Suppressor macrophage treated with lipopolysaccharide for 4 hours (primary cell): ENCODE data around the gene SCMH1.
"Not testable (repeated sequence)": the region's sequence is repeated elsewhere in the genome, so short reads cannot be mapped to it uniquely, and the experiment has no call there.

Experiments
- DNase-seq: peaks from one replicate; pipeline ENCODE4 v3.0.0-alpha.2; 2020

Gene SCMH1

DNA sequence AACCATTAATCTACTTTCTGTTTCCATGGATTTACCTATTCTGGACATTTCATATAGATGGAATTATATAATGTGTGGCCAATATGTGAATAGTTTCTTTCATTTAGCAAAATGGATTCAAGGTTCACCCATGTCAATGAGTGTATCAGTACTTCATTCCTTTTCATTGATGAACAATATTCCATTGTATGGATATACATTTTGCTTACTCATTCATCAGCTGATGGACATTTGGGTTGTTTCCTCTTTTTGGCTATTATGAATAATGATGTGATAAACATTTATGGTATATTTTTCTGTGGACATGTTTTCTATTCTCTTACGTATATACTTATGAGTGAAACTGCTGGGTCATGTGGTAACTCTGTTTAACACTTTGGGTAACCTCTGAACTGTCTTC is 97.8 kb downstream of the SCMH1 start:
- DNase-seq = peak; percentile 4

DNA sequence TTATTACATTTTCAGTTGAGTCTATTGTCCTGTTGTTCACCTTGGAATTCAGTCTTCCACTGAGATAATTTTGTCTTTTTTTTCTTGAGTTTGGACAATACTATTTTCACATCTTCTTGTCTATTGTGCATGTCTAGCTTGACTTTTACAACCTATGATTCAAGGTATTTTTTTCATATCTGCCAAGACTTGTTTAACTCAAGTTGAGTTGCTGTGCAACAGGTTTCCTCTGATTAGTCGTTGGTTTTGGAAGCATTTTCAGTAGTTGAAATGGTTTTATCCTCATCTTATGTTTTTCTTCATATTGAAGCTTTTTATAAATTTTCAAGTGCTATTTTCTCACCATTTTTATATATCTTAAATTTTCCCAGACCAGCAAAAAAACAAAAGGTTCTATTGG is 103.6 kb downstream of the SCMH1 start:
- no peak for DNase-seq

DNA sequence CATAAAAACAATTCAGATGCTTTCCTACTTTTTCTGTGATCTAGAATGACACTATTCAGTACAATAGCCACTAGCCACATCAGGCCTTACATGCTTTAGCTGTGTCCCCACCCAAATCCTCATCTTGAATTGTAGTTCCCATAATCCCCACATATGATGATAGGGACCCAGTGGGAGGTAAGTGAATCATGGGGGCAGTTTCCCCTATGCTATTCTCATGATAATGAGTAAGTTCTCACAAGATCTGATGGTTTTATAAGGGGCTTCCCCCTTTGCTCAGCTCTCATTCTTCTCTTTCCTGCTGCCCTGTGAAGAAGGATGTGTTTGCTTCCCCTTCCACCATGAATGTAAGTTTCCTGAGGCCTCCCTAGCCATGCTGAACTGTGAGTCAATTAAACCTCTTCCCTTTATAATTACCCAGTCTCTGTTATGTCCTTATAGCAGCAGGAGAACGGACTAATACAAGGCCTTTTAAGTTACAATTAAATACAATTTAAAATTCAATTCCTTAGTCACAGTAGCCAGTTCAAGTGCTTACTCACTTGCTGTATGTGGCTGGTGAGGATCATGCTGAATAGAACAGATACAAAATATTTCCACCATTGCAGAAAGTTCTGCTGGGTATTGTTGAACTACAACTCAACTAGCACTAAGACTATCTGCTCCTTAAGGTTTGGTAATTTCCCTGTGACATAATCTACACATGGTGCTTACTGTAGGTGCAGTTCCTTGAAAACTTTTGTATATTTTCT is 106.7 kb downstream of the SCMH1 start:
- peak; percentile 23 for DNase-seq

DNA sequence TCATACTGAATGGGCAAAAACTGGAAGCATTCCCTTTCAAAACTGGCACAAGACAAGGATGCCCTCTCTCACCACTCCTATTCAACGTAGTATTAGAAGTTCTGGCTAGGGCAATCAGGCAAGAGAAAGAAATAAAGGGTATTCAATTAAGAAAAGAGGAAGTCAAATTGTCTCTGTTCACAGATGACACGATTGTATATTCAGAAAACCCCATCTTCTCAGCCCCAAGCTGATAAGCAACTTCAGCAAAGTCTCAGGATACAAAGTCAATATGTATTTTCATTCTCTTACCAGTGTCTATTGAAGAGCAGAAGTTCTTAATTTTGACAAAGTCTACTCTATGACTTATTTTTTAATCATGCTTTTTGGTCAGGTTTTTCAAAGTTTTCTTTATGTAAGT is 107.8 kb downstream of the SCMH1 start:
- not testable (repeated sequence) for DNase-seq

DNA sequence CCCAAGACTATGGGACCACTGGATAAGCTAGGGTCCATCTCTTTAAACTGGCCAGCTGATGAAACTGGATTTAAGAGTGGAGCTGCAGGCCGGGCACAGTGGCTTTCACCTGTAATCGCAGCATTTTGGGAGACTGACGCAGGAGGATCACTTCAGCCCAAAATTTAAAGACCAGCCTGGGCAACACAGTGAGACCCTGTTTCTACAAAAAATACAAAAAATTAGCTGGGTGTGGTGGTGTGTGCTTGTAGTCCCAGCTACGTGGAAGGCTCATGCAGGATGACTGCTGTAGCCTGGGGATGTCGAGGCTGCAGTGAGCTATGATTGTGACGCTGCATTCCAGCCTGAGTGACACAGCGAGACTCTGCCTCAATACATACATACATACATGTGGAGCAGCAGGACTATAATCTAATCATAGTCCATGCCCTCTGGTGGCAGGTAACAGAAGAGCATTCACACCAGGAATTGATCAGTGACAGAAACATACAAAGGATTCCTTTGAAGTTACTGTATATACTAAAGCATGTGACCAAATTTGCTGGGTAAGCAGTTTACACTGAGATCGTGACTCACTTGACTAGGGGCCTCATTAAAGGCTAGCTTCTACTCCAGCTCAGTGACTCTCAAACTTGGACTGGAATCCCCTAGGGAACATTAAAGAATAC is 119.1 kb downstream of the SCMH1 start:
- peak; percentile 14 for DNase-seq

DNA sequence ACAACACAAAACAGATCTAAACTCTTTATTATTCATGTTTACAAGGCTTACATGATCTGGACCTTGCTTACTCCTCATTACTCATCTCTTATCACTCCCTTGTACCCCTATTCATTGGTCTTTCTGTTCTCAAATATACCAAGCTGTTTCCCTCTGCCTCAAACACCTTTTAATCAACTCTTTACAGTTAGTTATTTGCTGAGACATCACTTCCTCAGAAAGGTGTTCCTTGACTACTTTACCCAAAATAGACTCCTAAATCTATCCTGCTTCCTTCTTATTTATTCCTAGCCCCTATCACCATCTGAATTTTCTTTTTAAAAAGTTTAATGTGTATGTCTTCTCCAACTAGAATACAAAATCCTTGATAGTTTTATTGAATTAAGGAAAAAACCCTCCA is 120.0 kb downstream of the SCMH1 start:
- no peak for DNase-seq

DNA sequence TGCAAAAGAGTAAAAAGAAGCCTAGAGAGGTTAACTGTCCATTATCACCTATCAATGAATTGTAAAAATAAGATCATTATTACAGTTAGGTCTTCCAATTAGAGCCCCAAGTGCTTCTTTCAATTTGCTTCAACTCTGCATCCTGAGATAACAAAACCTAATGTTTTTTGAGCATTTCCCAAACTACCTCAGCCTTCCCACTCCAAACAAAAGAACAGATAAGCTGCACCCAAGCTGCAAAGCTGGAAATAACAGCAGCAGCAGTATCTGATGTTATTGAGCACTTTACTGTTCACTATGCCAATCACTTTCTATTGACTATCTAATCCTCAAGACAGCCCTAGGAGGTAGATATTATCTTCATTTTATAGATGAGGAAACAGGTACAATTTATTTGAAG is 123.5 kb downstream of the SCMH1 start:
- DNase-seq = no peak

DNA sequence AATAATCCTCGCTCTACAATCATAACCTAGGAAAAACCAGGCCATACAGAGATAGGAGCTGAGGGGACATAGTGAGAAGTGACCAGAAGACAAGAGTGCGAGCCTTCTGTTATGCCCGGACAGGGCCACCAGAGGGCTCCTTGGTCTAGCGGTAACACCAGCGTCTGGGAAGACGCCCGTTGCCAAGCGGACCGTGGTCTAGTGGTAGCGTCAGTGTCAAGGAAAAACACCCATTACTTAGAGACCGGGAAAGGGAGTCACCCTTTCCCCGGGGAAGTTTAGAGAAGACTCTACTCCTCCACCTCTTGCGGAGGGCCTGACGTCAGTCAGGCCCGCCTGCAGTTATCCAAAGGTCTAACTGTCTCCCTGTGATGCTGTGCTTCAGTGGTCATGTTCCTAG is 124.9 kb downstream of the SCMH1 start:
- DNase-seq = not testable (repeated sequence)

DNA sequence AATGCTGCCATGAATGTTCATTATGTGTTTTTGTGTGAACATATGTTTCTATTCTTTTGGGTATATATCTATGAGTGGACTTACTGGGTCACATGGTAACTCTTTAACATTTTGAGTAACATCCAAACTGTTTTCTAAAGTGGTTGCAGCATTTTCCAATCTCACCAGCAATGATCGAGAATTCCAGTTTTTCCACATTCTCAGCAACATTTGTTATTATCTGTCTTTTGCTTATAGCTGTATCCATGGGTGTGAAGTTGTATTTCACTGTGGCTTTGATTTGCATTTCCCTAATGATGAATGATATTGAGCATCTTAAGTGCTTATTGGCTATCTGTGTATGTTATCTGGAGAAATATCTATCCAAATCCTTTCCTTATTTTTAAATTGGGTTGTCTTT is 131.4 kb downstream of the SCMH1 start:
- DNase-seq = no peak

DNA sequence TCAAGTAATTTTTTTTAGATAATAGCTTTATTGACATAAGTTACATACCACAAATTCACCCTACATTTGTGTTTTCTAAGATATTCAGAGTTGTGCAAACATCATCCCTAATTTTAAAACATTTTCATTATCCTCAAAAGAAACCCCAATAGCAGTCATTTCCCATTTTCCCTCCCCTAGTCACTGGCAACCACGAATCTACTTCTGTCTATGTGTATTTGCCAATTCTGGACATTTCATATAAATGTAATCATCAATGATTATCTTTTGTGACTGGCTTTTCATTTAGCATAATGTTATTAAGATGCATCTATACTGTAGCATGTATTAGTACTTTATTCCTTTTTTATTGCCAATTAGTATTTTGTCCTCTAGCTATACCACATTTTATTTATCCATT is 131.8 kb downstream of the SCMH1 start:
- peak; percentile 25 for DNase-seq

DNA sequence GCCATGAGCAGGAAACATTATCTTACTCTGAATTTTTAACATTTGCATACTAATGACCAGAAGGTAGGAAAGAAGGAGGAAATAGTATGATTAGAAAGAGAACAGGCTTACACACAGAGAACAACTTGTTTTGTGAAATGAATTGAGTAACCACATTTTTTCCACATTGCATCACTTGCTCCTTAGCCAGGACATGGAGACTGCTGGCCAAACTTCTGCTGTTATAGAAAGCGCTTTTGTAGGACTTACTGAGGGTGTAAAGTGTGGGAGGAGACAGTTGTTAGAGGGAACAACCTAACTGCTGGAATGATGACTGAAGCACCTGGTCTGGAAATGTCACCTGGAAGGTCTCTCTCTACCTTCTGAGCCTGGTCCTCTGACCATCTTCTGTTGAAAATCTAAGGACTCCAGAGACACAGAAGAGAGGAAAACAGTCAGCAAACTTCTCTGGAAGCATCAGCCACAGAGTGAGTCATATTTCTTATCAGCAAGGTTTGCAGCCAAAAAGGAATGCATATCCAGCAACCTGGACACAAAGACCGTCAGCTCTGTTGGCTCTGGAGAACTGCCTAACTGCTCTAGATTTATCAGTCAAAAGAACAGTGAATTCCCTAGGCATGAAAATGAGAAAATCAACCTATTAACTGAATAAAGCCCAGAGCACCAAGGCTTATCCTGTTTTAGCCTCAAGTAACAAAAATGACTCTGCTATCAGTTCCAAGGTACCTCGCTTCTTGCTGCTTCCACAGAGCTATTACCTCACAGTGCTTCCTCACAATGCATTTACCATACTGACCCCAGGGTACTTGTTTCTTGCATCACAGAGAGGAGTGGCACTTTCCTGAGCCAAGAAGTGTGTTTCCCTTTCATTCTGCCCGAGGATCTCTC is 132.6 kb downstream of the SCMH1 start:
- peak; percentile 57 for DNase-seq

DNA sequence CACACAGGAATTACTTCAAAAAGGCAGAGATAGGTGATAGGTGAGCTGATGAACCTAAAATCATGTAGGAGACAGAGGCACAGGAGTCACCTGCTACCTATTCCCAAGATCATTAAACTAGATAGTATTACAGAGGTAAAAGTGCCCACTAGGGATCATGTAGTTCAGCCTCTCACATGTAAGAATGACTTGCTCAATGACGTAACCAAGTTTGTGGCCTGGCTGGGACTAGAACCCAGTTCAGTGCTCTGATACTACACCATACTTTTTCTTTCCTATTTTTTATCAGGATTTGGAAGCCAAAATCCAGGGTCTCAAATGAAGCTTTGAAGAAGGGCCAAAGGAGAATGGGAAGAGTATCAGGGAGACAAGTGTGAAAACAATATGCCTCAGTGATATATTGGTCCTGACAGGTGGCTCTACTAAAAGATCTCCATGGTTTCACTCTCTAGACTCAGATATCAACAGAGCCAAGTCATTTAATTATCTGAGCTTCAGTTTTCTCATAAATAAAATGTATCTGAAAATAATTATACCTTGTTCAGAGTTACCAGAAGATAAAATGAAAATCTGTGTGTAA is 133.3 kb downstream of the SCMH1 start:
- peak; percentile 11 for DNase-seq

DNA sequence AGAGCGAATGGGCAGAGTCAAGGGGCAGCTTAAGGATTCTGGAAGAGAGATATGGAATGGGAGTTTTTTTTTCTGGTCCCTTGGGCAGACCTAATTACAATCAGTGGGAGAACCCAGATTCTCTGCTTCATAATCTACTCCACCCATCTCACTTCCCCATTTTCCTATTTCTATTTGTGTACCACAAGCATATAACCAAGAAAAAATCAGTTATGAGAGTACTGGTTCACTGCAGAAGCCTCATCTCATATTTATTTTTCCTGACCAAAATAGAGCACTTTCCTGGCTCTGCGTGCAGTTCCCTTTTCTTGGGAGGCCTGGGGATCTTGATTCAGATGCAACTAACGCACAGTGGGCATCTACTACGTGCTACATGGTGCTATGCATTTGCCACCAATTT is 138.3 kb downstream of the SCMH1 start:
- peak; percentile 11 for DNase-seq

DNA sequence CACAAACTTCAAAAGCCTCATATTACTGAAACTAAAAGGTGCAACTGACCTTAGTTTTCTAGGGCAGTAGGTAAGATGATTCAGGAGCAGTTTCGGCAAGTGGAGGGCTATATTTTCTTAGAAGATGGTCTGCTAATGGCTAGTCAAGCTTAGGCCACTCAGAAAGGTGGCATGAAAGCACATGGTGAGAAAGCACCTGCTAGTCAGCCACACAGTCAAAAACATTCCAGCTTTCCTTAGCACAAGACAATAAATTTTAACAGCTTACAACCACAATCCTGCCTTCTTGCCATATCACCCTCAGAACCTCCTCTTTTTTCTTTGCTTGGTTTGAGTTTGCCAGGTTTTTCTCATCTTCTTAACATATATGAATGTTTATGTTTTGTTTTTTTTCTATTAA is 139.5 kb downstream of the SCMH1 start:
- no peak for DNase-seq

DNA sequence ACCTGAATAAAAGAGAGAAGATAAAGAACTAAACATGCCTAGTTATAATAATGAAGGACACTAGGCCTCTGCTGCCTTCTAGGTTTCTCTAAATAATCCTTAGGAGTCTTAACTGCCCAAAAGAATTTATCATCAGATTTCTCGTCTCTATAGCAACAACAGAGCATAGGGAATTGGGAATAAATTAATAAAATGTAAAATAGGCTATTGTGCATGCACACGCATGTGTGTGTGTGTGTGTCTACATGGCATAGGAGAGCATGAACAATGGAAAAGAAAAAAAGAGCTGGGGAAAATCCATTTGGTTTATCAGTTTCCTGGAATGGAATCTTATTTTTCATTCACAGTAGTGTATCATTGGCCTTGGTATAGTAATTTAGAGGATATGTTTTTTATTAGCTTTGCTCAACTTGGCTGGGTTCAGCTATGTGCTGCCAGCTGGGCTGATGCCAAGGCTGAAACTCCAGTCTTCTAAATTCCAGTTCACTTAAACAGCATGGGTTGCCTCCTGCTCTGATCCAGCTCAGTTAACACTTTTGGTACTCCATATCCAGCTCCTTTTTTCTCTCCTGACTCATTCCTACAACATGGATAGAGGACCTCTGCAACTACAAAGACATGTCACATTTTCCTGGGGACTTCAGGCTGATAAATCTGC is 140.0 kb downstream of the SCMH1 start:
- DNase-seq = no peak

DNA sequence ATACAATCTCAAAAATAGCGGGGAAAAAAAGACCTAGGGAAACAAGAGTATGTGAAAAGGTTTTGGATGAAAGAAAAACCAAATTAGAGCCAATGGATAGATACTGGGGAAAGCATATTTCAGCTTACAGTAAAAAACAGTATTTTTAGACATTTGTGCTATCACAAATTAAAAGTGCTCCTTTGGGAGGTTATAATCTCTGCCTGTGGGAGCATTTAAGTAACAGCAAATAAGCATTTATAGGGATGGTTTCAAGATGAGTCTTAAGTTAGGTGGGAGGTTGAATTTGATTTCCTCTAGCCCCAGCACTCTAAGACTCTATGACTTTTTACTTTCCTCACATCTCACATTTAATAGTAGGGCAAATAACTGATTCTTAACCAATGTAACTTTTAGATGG is 141.0 kb downstream of the SCMH1 start:
- DNase-seq = no peak

DNA sequence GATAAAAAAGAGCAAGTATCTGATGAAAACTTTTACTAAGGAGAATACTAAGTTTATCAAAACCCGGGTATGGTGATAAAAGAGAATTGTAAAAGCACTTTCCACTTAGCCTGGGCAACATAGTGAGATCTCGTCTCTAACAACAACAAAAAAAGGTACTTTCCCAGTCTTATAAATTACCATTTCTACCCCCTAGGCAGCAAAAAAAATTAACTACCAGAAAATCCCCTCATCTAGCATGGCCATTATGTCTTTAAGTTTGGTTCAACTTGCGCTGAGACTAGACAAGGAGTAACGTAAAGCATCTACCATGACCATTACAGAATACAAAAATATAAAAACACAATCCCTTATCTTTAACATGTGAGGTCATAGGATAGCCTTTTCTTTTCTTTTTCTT is 141.9 kb downstream of the SCMH1 start:
- DNase-seq = no peak

DNA sequence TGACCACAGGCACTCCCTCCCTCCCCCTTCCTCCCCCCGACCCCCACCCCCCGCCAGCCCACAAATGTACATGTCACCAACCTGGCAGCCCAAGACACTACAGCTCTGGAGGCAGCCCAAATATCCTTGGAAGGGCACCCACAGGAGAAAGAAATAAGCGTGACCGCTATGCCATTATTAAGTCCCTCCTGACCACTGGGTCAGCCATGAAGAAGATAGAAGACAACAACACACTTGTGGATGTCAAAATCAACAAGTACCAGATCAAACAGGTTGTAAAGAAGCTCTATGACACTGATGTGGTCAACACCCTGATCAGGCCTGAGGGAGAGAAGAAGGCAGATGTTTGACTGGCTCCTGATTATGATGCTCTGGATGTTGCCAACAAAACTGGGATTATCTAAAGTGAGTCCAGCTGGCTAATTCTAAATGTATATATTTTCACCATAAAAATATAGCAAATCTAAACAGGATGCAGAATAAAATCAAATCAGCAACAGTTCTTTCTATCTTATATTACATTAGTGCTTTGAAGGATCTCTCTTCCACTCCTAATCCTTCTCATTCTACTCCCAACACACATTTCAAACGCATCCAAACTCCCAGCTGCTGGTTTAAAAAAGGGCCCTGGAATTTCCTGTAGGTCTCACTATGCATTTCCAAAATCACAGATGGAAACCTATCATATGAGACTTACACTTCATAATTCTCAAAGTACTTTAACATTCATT is 143.2 kb downstream of the SCMH1 start:
- DNase-seq = no peak

DNA sequence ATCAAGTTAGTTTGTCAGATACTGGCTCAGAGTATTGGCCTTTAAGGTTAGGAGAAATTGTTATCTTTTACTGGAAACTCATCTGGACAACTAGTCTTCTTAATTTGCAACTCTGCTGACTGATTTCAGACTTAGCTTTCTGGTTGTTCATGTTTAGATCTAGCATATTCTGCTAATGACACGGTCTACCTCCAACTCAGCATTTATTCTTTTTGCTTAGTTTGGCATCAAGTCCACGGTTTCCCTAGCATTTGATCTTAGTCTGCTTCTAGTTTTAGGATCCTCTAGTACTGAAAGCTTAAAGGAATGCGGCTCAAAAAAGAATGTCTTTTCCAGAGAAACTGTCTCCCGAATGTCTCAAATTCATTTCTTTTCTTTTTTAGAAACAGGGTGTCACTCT is 145.0 kb downstream of the SCMH1 start:
- DNase-seq = no peak

DNA sequence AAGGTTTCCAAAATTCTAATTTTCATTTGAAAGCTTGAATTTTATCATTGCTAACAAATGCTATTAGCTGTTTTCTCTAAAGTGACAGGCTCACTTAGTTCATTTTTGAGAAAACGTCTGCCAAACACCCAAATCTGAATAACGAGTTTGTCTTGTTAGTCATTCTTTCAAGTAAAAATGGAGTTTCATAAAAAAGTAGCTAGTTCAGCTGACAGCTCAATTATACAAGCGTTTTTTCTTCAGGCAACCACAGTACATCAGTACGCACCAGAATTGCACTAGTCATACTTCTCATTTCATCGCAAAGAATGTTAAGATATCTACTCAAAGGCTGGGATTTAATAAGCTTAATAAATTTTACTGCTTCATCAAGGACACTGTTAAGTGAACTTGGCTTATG is 148.3 kb downstream of the SCMH1 start:
- DNase-seq = no peak

DNA sequence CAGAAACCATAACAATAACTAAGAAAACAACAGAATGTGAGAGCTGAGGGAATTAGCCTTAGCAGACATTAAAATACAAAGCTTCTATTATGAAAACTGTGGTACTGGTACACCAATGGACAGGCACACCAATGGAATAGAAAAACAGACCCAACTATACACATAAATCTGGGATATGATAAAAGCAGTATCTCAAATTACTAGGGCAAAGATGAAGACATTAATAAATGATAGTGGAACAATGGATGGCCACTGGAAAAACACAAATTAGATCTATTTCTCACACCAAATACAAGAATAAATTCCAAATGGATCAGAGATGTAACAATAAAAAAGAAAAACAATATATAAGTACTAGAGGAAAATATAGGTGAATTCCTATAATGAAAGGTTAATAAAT is 155.2 kb downstream of the SCMH1 start:
- DNase-seq = no peak

DNA sequence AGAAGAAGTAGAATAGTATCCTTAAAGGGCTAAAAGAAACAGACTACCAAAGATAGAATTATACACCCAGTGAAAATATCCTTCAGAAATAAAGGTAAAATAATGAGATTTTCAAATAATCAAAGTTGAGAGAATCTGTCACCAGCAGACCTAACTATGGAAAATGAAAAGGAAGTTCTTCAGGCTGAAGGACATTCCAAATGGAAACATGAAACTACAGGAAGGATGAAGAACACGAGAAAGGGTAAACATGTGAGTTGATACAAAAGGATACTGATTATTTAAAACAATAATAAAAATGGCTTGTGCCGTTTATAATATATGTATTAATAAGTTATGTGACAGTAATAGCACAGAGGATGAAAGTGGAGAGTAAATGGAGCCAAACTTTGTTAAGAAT is 163.5 kb downstream of the SCMH1 start:
- no peak for DNase-seq
